CD4-positive, alpha-beta memory T cell (primary cell): ENCODE results near the gene FGFRL1. TPM values are rescaled to one million over a fixed set of nuclear protein-coding genes. Genes with fewer than 3 reads are reported as not detected.

Experiments used
- CTCF ChIA-PET: fragments of 350-600 bp; sonication (Branson Sonifier 250); formaldehyde crosslinking; loops from one replicate; lab custom pipeline; 2021; ENCODE audit warnings: inconsistent platforms; ENCODE audit not compliant: partially characterized antibody; lab: Charles Lee
- POLR2A ChIA-PET: fragments of 350-600 bp; sonication (Branson Sonifier 250); formaldehyde crosslinking; loops from one replicate; lab custom pipeline; 2021; ENCODE audit not compliant: partially characterized antibody; lab: Charles Lee
- DNase-seq, 5 donors: peaks; one replicate each; pipeline versions ENCODE4 v3.0.0 to v3.0.0-alpha.2; 2020 to 2022; ENCODE audit warnings: mixed read lengths in 1 of 5
- H3K27ac ChIP-seq: one replicate; pipeline ENCODE4 v1.7.0; 2013; ENCODE audit warnings: low read depth, low read length
- H3K27me3 ChIP-seq: 2 replicates; pipeline ENCODE4 v1.7.0; 2013; ENCODE audit warnings: mild to moderate bottlenecking, low read length, moderate library complexity; ENCODE audit not compliant: insufficient read depth
- H3K36me3 ChIP-seq: 2 replicates; pipeline ENCODE4 v1.7.0; 2013; ENCODE audit warnings: mild to moderate bottlenecking, low read length, moderate library complexity; ENCODE audit not compliant: insufficient read depth
- H3K4me1 ChIP-seq: 2 replicates; pipeline ENCODE4 v1.7.0; 2013; ENCODE audit warnings: mild to moderate bottlenecking, low read length, moderate library complexity; ENCODE audit not compliant: insufficient read depth
- H3K4me3 ChIP-seq, 2 donors: one replicate each; pipeline ENCODE4 v1.7.0; 2013; ENCODE audit warnings: low read length in 2 of 2, mild to moderate bottlenecking in 1 of 2
- H3K9me3 ChIP-seq, 2 donors: one replicate each; pipeline ENCODE4 v1.7.0; 2013; ENCODE audit warnings: low read length in 2 of 2, control low read depth in 1 of 2; ENCODE audit not compliant: control insufficient read depth in 1 of 2
- H3K27ac Mint-ChIP-seq, 7 donors: one replicate each; pipeline ENCODE4 v1.8.0; 2020 to 2021; ENCODE audit warnings: mixed read lengths in 7 of 7, mild to moderate bottlenecking in 6 of 7, inconsistent platforms in 3 of 7, moderate library complexity in 3 of 7
- H3K27me3 Mint-ChIP-seq, 2 donors: one replicate each; pipeline ENCODE4 v1.8.0; 2020 to 2021; ENCODE audit warnings: mixed read lengths in 2 of 2
- H3K36me3 Mint-ChIP-seq, 2 donors: one replicate each; pipeline ENCODE4 v1.8.0; 2020 to 2021; ENCODE audit warnings: mixed read lengths in 2 of 2, inconsistent platforms in 1 of 2, mild to moderate bottlenecking in 1 of 2
- H3K4me1 Mint-ChIP-seq, 4 donors: one replicate each; pipeline ENCODE4 v1.8.0; 2020 to 2021; ENCODE audit warnings: mixed read lengths in 4 of 4, mild to moderate bottlenecking in 1 of 4
- H3K4me3 Mint-ChIP-seq, 8 donors: one replicate each; pipeline ENCODE4 v1.8.0; 2020 to 2021; ENCODE audit warnings: mixed read lengths in 8 of 8, mild to moderate bottlenecking in 7 of 8, moderate library complexity in 6 of 8, inconsistent platforms in 3 of 8
- H3K9me3 Mint-ChIP-seq, 8 donors: one replicate each; pipeline ENCODE4 v1.8.0; 2020 to 2021; ENCODE audit warnings: mixed read lengths in 8 of 8, mild to moderate bottlenecking in 5 of 8, inconsistent platforms in 3 of 8, moderate library complexity in 1 of 8
- intact Hi-C: fragments of 100-400 bp; cut with micrococcal nuclease; formaldehyde crosslinking; loops from one replicate; pipeline ENCODE4 v1.15.1; 2023
- polyA plus RNA-seq, 2 donors: library from polyadenylated mRNA; unstranded; fragments of 300-500 nt; fragmentation: Illumina TruSeq; gene quantifications; one replicate each; pipeline ENCODE4 v1.2.3, GENCODE V29; 2021
- total RNA-seq, 2 experiments: library from RNA; stranded (reverse); gene quantifications; one replicate each; pipeline ENCODE4 v1.2.3, GENCODE V29; 2021

FGFRL1 gene
- total and polyA plus RNA-seq, 4 experiments from 2014 or later: 0.64 to 22.4 (median 12.3) TPM

GRCh38 chr4:987624-988513 is 23.6 kb upstream of the FGFRL1 start:
- H3K4me1 ChIP-seq: peaks cover 34% of the 10 kb centered on the region
- H3K4me3 ChIP-seq: peak overlapping the region in 1 of 2 donors; percentile 83
- H3K27me3 ChIP-seq: no peaks in the 10 kb centered on the region
- ChIA-PET CTCF (interaction anchor here (1.1 to 2.4 kb wide), 3 partner anchors 13 to 246 kb away, joined by 3 to 29 read pairs (median 4); partner anchors contain the start of genes GAK and TMEM175), POLR2A (interaction anchor here (0.7 to 2.7 kb wide), 10 partner anchors 15 to 261 kb away, joined by 3 to 19 read pairs (median 4); partner anchors contain the start of genes CTBP1, DGKQ, GAK and TMEM175)
- intact Hi-C loops: loop anchor here (1.0 to 2.0 kb wide), 3 partner anchors 23 to 245 kb away; partner anchors contain the start of genes FGFRL1, GAK and TMEM175
- Mint-ChIP-seq H3K27ac (peak overlapping the region in 5 of 7 donors; percentile 37 to 87 (median 57)), H3K36me3 (peaks cover 0 to 2% of the 10 kb centered on the region in 2 donors), H3K4me3 (peak overlapping the region; percentile 69 to 87 (median 80)), H3K27me3 (no peaks in the 10 kb centered on the region), H3K9me3 (no peaks in the 10 kb centered on the region), H3K4me1 (peaks cover 7 to 35% (median 15%) of the 10 kb centered on the region in 4 donors)
- no peaks in the 10 kb centered on the region for H3K36me3 ChIP-seq
- no peak for DNase-seq
- H3K27ac ChIP-seq: peak overlapping the region; percentile 60
- no peaks in the 10 kb centered on the region for H3K9me3 ChIP-seq

GRCh38 chr4:988726-989721 is 22.4 kb upstream of the FGFRL1 start:
- H3K36me3 Mint-ChIP-seq: peaks cover 0 to 2% of the 10 kb centered on the region in 2 donors
- no peaks in the 10 kb centered on the region for H3K9me3 Mint-ChIP-seq
- H3K27me3 ChIP-seq: no peaks in the 10 kb centered on the region
- H3K27ac ChIP-seq: no peak overlapping the region
- H3K4me3 Mint-ChIP-seq: no peak overlapping the region
- H3K36me3 ChIP-seq: no peaks in the 10 kb centered on the region
- H3K4me1 ChIP-seq: peaks cover 34% of the 10 kb centered on the region
- H3K4me1 Mint-ChIP-seq: peaks cover 7 to 35% (median 15%) of the 10 kb centered on the region in 4 donors
- ChIA-PET CTCF (no interaction called here), POLR2A (interaction anchor here (2.4 kb wide), 1 partner anchor 57 kb away, joined by 9 read pairs; the partner anchor contains the start of genes GAK and TMEM175)
- H3K9me3 ChIP-seq: no peaks in the 10 kb centered on the region
- no peaks in the 10 kb centered on the region for H3K27me3 Mint-ChIP-seq
- H3K27ac Mint-ChIP-seq: no peak overlapping the region
- no peak for DNase-seq
- H3K4me3 ChIP-seq: no peak overlapping the region
- intact Hi-C loops: no loop called here

GRCh38 chr4:989722-990471 is 21.5 kb upstream of the FGFRL1 start:
- H3K27ac Mint-ChIP-seq: no peak overlapping the region
- Histone ChIP-seq H3K4me1 (peaks cover 29% of the 10 kb centered on the region), H3K27me3 (no peaks in the 10 kb centered on the region), H3K36me3 (no peaks in the 10 kb centered on the region), H3K4me3 (no peak overlapping the region), H3K27ac (no peak overlapping the region), H3K9me3 (no peaks in the 10 kb centered on the region)
- no peaks in the 10 kb centered on the region for H3K27me3 Mint-ChIP-seq
- intact Hi-C loops: no loop called here
- peaks cover 0 to 2% of the 10 kb centered on the region in 2 donors for H3K36me3 Mint-ChIP-seq
- no peaks in the 10 kb centered on the region for H3K9me3 Mint-ChIP-seq
- H3K4me3 Mint-ChIP-seq: no peak overlapping the region
- ChIA-PET POLR2A (no interaction called here), CTCF (no interaction called here)
- no peak for DNase-seq
- H3K4me1 Mint-ChIP-seq: peaks cover 5 to 28% (median 13%) of the 10 kb centered on the region in 4 donors

GRCh38 chr4:990746-991367 is 20.6 kb upstream of the FGFRL1 start:
- CTCF ChIA-PET: no interaction called here
- POLR2A ChIA-PET: no interaction called here
- Mint-ChIP-seq H3K4me1 (peaks cover 0 to 18% (median 7%) of the 10 kb centered on the region in 4 donors), H3K27me3 (no peaks in the 10 kb centered on the region), H3K36me3 (peaks cover 0 to 2% of the 10 kb centered on the region in 2 donors), H3K4me3 (no peak overlapping the region), H3K27ac (no peak overlapping the region), H3K9me3 (no peaks in the 10 kb centered on the region)
- Histone ChIP-seq H3K27ac (no peak overlapping the region), H3K27me3 (no peaks in the 10 kb centered on the region), H3K4me3 (no peak overlapping the region), H3K4me1 (peaks cover 19% of the 10 kb centered on the region), H3K36me3 (no peaks in the 10 kb centered on the region), H3K9me3 (no peaks in the 10 kb centered on the region)
- DNase-seq: no peak
- intact Hi-C loops: no loop called here

- ChIA-PET CTCF (no interaction called here), POLR2A (interaction anchor here (0.8 kb wide), 1 partner anchor 319 kb away, joined by 5 read pairs; no protein-coding TSS in a partner anchor)
- intact Hi-C loops: no loop called here
- Histone ChIP-seq H3K27me3 (no peaks in the 10 kb centered on the region), H3K9me3 (no peaks in the 10 kb centered on the region), H3K4me3 (no peak overlapping the region), H3K27ac (no peak overlapping the region), H3K4me1 (peaks cover 11% of the 10 kb centered on the region), H3K36me3 (no peaks in the 10 kb centered on the region)
- no peaks in the 10 kb centered on the region for H3K27me3 Mint-ChIP-seq
- DNase-seq: no peak
- peaks cover 0 to 10% (median 2%) of the 10 kb centered on the region in 4 donors for H3K4me1 Mint-ChIP-seq
- H3K27ac Mint-ChIP-seq: no peak overlapping the region
- H3K4me3 Mint-ChIP-seq: no peak overlapping the region
- no peaks in the 10 kb centered on the region for H3K9me3 Mint-ChIP-seq
- no peaks in the 10 kb centered on the region for H3K36me3 Mint-ChIP-seq
Measured at GRCh38 chr4:991451-992296, 19.8 kb upstream of the FGFRL1 start.
